GM12878 (cell line): Measurements from ENCODE around the gene COL16A1.

Experiments
- BCL11A ChIP-seq: IDR thresholded peaks from 2 replicates; pipeline ENCODE4 v1.6.1; 2011; ENCODE audit warnings: low read depth, low read length
- CTCF ChIP-seq, 3 experiments: IDR thresholded peaks in 2 of 3; conservative IDR thresholded peaks in 1 of 3; 2 replicates each; pipeline ENCODE4 v1.5.1; 2011; ENCODE audit warnings: low read depth in 3 of 3, low read length in 3 of 3, mild to moderate bottlenecking in 3 of 3, control low read depth in 2 of 3, moderate library complexity in 2 of 3, inconsistent platforms in 1 of 3, mixed read lengths in 1 of 3; ENCODE audit not compliant: control insufficient read depth in 2 of 3, insufficient read depth in 1 of 3; ENCODE audit errors: extremely low read depth in 1 of 3
- EP300 ChIP-seq, 2 experiments: fragments of 150-350 bp in 1 of 2; IDR thresholded peaks; 2 replicates each; pipeline ENCODE4 v1.6.1; 2011 to 2012; ENCODE audit warnings: low read depth in 2 of 2, low read length in 2 of 2, borderline replicate concordance in 1 of 2, improper control_type of control experiment in 1 of 2, inconsistent platforms in 1 of 2; ENCODE audit not compliant: control insufficient read depth in 1 of 2
- FOXK2 ChIP-seq: fragments of 450-650 bp; IDR thresholded peaks from 2 replicates; pipeline ENCODE4 v1.6.1; 2017; ENCODE audit warnings: mild to moderate bottlenecking, moderate library complexity
- JUNB ChIP-seq: IDR thresholded peaks from 2 replicates; pipeline ENCODE4 v1.6.1; 2016; ENCODE audit warnings: antibody characterized with exemption, mild to moderate bottlenecking
- NFXL1 ChIP-seq: fragments of 450-650 bp; IDR thresholded peaks from 2 replicates; pipeline ENCODE4 v1.6.1; 2017; ENCODE audit warnings: antibody characterized with exemption, mild to moderate bottlenecking, borderline replicate concordance
- POLR2A ChIP-seq: IDR thresholded peaks from 2 replicates; pipeline ENCODE4 v1.6.1; 2011; ENCODE audit warnings: low read depth, mild to moderate bottlenecking, low read length
- RAD51 ChIP-seq: fragments of 450-650 bp; IDR thresholded peaks from 2 replicates; pipeline ENCODE4 v1.6.1; 2016; ENCODE audit warnings: moderate library complexity, mild to moderate bottlenecking, inconsistent platforms
- ZNF274 ChIP-seq: IDR thresholded peaks from one replicate; pipeline ENCODE4 v1.8.0; 2011; ENCODE audit not compliant: insufficient read length, insufficient read depth
- ZNF622 ChIP-seq: fragments of 450-650 bp; IDR thresholded peaks from 2 replicates; pipeline ENCODE4 v1.6.1; 2017; ENCODE audit warnings: mild to moderate bottlenecking, inconsistent platforms
- TF ChIP-seq, protein P1 (sequence below): IDR thresholded peaks from 2 replicates; pipeline ENCODE4 v1.6.1; 2011; ENCODE audit warnings: low read depth, low read length, improper control_type of control experiment, borderline replicate concordance
- TF ChIP-seq, protein P2 (sequence below): IDR thresholded peaks from 2 replicates; pipeline ENCODE4 v1.6.1; 2011; ENCODE audit warnings: low read depth, mild to moderate bottlenecking, low read length, moderate library complexity, borderline replicate concordance; ENCODE audit errors: extremely low read depth

DNA sequence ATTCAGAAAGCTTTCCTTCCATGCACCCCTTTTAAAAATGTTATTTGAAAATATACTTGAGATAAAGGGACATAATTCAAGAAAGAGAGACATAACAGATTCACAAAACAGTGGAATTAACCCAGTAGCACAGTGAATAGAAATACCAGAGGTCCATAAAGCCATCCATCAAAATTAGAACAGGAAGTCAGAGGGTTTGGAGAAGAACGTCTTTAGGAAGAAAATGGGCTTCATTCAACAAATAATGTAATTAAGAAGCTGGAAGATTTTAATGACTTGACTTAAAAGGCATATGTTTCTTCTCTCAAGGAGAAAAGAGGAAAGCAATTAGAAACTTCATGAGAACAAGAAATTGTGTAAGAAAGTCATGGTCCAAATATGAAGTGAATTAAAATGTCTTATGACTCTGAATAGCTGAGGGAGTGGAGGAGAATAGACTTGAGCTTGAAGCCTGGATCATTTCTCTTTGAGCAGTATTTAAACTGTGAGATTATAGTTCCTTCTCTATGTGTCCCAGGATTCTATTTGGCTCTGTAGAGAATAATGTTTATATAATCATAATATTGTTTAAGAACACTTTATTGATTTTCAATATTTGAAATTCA lies 94.2 kb downstream of the COL16A1 start:
- TF ChIP-seq BCL11A (no peak), POLR2A (no peak), FOXK2 (no peak), ZNF274 (no peak), CTCF (IDR thresholded peaks at IDR 0.05 in 2 of 3, conservative IDR thresholded peaks at IDR 0.05 in 1 of 3; ENCODE audit: control insufficient read depth in 2 of 3, extremely low read depth in 1 of 3, insufficient read depth in 1 of 3, low read depth in 3 of 3, low read length in 3 of 3) (no peak), EP300 (IDR thresholded peaks at IDR 0.05; ENCODE audit: borderline replicate concordance in 1 of 2, control insufficient read depth in 1 of 2, low read depth in 2 of 2, low read length in 2 of 2) (no peak), NFXL1 (no peak), RAD51 (no peak), JUNB (no peak), ZNF622 (no peak)
- TF ChIP-seq, protein P1, sequence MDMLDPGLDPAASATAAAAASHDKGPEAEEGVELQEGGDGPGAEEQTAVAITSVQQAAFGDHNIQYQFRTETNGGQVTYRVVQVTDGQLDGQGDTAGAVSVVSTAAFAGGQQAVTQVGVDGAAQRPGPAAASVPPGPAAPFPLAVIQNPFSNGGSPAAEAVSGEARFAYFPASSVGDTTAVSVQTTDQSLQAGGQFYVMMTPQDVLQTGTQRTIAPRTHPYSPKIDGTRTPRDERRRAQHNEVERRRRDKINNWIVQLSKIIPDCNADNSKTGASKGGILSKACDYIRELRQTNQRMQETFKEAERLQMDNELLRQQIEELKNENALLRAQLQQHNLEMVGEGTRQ: no peak
- TF ChIP-seq, protein P2, sequence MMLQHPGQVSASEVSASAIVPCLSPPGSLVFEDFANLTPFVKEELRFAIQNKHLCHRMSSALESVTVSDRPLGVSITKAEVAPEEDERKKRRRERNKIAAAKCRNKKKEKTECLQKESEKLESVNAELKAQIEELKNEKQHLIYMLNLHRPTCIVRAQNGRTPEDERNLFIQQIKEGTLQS: no peak
